OCI-LY3 (cell line): ENCODE results near the gene ROCK2.

Source experiments
- CTCF ChIP-seq: fragments of 200-600, 300-600 bp; sonication (generic); IDR thresholded peaks from 2 replicates; pipeline ENCODE4 v1.5.1; 2014; ENCODE audit warnings: antibody characterized with exemption, low read length, low read depth
- EZH2phosphoT487 ChIP-seq: fragments of 200-600 bp; shearing (Covaris generic); IDR thresholded peaks from 2 replicates; pipeline ENCODE4 v1.6.1; 2018; ENCODE audit warnings: antibody characterized with exemption, mixed run types, low read depth

- TF ChIP-seq CTCF (no peak), EZH2phosphoT487 (no peak)
These were observed 178.0 kb downstream of the ROCK2 start for GRCh38 chr2:11166476-11166875.
